Stimulated activated CD4-positive, alpha-beta T cell treated with anti-CD3 and anti-CD28 coated beads, Interleukin-12 subunit alpha, Interleukin-12 subunit beta, amount 100 ng/mL, for 4 hours (primary cell): ENCODE measurements around the gene CUX1.
"Not testable (repeated sequence)": the region's sequence is repeated elsewhere in the genome, so short reads cannot be mapped to it uniquely, and the experiment has no call there.

Experiments used
- DNase-seq: peaks from one replicate; pipeline ENCODE4 v3.0.0-alpha.2; 2020

CUX1 gene

GRCh38 chr7:101795461-101795860 lies 22.0 kb upstream of the CUX1 start:
- no peak for DNase-seq

- not testable (repeated sequence) for DNase-seq
Observed at GRCh38 chr7:101798173-101798572, 19.3 kb upstream of the CUX1 start.

GRCh38 chr7:101803203-101804087 lies 14.0 kb upstream of the CUX1 start:
- DNase-seq, result no peak

- DNase-seq, result no peak
Observed at GRCh38 chr7:101804088-101804963, 13.1 kb upstream of the CUX1 start.

GRCh38 chr7:101804967-101805366 lies 12.5 kb upstream of the CUX1 start:
- no peak for DNase-seq

GRCh38 chr7:101812595-101812994 lies 4.8 kb upstream of the CUX1 start:
- no peak for DNase-seq

- DNase-seq, result no peak
Observed at GRCh38 chr7:101813402-101814019, 3.9 kb upstream of the CUX1 start.

GRCh38 chr7:101814081-101814990 lies 3.1 kb upstream of the CUX1 start:
- DNase-seq, result peak; percentile 54

- DNase-seq, result peak; percentile 61
Observed at GRCh38 chr7:101814991-101815825, 2.2 kb upstream of the CUX1 start.

- peak; percentile 67 for DNase-seq
Observed at GRCh38 chr7:101815826-101816594, 1.4 kb upstream of the CUX1 start.

GRCh38 chr7:101816595-101817470 lies 593 bp upstream of the CUX1 start:
- DNase-seq, result peak; percentile 20

- DNase-seq, result no peak
Observed at GRCh38 chr7:101818287-101819071, 1.1 kb downstream of the CUX1 start.

GRCh38 chr7:101819183-101819582 lies 1.8 kb downstream of the CUX1 start:
- DNase-seq, result no peak

- no peak for DNase-seq
Observed at GRCh38 chr7:101819913-101820522, 2.6 kb downstream of the CUX1 start.

GRCh38 chr7:101820703-101821102 lies 3.3 kb downstream of the CUX1 start:
- no peak for DNase-seq

GRCh38 chr7:101822632-101823031 lies 5.2 kb downstream of the CUX1 start:
- not testable (repeated sequence) for DNase-seq

GRCh38 chr7:101823096-101823495 lies 5.7 kb downstream of the CUX1 start:
- no peak for DNase-seq

- no peak for DNase-seq
Observed at GRCh38 chr7:101823596-101823995, 6.2 kb downstream of the CUX1 start.
